GM10847 (cell line): ENCODE data around the gene BCAR3.

Source experiments
- POLR2A ChIP-seq: IDR thresholded peaks from 2 replicates; pipeline ENCODE4 v1.6.1; 2011; ENCODE audit not compliant: insufficient read length; ENCODE audit errors: extremely low read depth

Gene BCAR3

DNA sequence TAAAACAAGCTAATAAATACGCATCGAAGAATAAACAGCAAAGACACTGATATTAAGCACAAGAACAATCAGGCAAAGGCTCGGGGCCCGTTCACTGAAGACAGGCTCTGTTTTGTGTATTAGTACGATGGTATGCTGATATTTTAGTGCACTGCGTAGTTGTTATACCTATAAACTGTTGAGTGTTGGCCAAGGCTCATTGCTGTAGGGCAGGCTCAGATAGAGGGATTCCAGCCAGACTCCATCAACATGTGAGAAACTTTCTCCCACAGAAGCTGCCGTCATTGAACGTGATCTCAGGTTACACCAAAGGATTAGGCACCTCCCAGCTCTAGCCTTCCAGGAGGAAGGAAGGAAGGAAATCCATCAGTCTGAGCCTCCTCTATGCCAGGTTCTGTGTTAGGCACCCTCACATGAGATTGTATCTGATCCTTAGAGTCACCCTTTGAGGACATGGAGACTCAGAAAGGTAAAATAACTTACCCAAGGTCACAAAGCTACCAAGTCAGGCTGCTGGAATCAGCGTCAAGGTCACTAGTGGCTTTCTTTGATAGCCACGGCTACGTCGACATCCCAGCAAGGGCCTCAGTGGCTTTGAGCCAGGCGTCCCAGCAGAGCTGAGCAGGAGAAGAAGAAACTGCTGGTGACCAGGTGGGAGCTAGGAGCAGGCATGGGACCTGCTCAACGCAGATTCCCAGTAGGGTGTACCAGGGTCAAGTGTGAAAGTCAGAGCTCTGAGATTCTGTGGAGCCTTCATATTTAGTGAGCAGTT lies 14.8 kb downstream of the BCAR3 start:
- TF ChIP-seq POLR2A = no peak

DNA sequence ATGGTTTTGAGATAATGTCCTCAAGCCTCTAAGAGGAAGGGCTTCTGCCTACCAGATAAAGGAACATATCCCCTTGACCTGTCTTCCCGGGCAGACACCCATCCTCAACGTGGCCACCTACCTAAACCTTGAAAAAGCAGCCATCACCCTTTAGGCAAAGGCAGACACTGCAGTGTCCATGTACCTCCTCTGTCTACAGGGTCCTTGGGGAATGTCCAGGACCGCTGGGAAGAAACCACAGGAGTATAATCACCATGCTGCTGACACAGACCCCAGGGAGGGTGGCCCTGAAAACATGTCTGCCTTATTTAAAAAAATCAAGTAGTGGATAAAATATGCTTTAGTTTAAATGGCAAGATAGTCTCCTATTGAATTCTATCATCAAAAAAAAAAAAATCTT lies 16.6 kb downstream of the BCAR3 start:
- no peak for TF ChIP-seq POLR2A

DNA sequence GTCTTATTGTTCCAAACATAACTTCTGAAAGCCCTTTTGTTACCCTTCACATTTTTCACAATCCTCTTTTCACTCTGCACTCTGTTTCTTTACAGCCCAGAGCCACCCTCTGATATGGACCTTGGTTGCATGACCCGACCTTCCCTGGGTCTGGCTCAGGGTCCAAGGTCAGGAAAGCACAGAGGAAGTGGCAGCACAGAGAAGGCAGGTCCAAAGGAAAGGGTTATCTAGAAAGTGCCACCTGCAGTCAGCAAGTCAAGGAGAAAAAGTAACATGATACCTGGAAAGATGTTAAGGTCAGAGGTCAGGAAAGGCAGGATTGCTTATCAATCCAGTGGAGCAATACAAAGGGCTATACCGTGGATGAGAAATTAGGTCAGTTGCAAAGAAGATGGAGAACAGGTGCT lies 18.4 kb downstream of the BCAR3 start:
- TF ChIP-seq POLR2A = no peak

DNA sequence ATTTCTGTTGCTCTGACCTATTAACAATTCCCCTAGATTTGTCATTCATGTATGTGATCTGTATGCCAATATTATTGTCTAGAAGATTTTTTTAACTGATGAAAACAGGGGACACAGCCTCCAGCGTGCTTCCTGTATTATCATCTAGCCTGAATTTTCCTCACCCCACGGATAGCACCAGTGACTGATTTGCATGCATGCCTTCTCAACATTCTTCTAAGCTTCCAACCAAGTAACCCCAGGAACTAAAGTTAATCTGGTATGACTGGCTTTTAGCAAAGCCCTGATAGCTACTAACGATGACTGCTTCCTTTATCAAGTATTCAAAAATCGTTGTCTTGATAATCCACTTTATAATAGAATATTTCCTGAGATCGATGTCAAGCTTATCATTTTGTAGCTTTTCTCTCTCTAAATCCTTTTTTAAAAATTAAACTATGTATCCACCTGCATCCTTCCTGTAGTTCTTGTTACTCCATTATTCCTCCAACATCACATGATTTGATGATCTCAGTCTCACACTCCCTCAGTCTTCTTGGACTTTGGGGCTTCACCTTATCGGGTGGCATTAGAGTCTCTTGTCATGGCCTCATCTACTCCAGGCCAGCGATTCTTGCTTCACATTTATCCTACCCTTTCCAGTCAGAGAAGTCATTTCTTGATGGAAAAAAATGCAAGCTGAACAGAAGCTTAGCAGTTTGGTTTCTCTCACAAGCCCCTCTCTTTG lies 19.0 kb downstream of the BCAR3 start:
- no peak for TF ChIP-seq POLR2A

DNA sequence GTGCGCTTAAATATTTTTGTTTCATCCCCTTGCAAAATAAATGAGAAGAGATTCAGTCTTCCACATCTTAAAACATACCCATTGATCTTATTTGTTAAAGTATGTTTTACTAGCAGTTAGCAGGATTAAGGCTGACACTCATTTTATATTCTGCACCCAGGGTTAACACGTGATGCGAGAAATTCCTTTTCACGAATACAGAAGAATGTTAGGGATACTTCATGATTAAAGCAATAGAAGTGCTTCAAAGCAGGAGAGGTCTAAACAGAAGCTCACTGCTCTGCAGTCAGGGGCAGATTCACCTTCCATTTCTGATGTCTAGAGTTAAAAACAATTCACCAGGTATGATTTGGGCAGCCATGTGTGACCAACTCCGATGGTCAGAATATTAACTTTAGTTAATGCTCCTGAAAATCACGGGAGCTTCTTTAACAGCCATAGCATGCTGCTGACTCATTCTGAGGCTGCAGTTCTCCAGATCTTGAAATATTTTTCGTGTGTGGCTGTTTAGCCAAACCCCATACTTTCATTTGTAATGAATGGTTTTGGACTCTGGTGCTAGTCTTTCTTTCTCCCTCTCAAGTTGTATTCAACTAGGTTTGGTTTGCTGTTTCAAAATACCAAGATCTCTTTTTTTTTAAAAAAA lies 19.7 kb downstream of the BCAR3 start:
- TF ChIP-seq POLR2A = no peak

DNA sequence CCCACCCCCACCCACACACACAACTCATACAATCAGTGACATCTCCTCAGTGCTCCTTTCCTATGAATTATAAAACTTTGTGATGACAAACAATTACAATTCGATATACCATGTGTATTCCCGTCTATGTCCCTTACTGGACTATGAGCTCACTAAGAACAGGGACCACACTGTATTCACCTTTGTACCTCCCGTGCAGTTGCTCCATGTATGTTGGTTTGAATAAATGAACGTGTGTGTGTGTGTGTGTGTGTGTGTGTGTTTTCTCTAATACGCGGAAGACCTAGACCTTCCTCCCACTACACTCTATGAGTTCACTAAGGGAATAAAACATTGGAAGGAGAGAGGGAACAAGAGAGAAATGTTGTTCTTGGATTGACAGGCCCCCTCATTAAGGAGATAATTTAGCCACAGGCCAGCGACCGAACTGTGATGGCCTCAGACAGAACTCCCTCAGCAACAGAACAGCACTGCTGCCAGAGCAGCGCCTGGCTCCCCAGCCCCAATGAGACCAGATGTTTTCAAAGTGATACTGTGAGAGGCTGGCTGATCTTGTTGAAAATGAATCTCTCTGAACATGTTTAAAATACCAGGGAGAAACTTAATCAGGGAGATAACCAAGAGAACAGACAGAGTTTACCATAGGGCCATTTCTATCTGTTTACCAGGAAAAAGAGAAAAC lies 21.7 kb downstream of the BCAR3 start:
- no peak for TF ChIP-seq POLR2A

DNA sequence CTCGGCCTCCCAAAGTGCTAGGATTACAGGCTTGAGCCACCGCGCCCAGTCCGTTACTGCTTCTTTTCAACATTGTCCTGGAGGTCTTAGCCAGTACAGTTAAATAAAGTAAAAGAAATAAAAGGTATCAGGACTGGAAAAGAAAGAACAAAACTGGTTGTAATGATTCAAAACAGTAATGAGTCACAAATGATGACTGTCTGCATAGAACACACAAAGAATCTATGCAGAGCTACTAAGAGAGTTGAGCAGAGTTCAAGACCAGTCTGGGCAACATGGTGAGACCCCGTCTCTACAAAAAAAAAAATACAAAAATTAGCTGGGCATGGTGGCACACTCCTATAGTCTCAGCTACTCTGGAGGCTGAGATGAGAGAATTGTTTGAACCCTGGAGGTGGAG lies 23.4 kb downstream of the BCAR3 start:
- TF ChIP-seq POLR2A = no peak

DNA sequence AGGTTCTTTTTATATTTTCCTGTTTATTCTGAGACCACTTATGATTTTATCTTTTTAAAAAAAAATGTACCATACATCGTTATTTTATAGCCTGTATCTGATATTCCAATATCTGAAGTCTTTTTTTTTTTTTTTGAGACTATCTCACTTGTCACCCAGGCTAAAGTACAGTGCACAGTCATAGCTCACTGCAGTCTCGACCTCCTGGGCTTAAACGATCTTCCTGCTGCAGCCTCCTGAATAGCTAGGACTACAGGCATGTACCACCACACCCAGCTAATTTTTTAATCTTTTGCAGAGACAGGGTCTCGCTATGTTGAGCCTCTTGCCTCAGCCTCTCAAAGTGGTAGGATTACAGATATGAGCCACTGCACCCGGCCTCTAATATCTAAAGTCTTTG lies 25.1 kb downstream of the BCAR3 start:
- no peak for TF ChIP-seq POLR2A

DNA sequence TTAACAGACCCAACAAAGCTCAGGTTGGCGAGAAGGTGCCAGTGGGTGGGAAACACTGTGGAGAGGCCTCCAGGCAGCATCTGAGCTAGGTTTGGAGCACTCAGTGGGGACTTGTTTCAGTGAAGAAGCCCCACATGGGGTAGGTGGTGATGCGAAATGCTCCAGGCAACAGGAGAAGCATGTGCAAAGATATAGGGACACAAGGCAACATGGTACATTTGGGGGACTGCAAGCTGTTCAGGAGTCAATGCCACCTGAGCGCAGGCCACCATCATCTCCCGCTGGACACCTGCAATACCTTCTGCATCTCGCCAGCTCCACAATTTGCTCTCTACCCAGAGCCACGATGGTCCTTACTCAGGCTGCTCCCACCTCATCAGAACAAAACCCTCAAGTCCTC lies 28.0 kb downstream of the BCAR3 start:
- no peak for TF ChIP-seq POLR2A

DNA sequence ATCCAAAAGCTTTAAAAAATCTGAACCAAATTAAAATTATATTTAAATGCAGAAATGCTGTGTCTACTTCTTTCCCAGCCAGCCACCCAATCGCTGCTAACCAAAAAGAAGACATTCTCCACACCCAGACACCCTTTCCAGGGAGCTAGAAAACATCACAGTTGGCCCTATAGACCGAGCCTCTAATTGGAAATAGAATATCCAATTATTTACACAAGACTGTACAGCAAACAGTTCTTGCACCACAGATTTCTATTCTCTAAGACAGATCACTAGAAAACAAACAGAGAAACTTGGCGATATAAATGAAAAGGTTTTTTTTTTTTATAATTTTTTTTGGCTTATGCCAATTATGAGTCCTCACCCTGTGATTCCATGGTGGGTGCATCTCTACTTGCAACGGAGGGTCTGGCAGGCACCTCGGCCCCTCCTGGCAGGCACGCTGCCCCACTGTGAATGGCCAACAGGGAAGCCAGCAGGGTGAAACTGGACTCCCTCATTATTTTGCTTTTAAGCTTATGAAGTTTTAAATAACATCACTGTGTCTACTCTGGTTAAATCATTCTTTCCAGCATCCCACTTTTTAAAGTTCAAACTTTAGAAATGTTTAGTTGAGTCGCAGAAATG lies 29.2 kb downstream of the BCAR3 start:
- no peak for TF ChIP-seq POLR2A

DNA sequence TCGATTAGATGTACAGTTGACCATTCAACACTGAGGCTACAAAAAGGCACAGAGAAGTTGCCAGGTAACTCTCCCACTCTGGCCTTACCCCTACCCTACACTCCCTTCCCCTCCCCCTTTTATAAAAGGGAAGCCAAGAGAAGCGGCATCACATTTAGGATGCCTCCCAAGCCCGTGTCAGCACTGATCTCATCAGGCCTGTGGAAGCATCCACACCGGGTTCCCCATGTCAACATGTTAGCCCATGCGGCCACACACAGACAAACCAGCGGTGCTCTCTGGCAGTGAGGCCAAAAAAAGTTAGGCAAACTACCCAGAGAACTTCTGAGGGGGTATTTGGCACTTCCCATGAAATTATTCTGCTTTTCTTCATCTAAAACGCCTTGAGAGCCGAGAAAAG lies 29.9 kb downstream of the BCAR3 start:
- no peak for TF ChIP-seq POLR2A

DNA sequence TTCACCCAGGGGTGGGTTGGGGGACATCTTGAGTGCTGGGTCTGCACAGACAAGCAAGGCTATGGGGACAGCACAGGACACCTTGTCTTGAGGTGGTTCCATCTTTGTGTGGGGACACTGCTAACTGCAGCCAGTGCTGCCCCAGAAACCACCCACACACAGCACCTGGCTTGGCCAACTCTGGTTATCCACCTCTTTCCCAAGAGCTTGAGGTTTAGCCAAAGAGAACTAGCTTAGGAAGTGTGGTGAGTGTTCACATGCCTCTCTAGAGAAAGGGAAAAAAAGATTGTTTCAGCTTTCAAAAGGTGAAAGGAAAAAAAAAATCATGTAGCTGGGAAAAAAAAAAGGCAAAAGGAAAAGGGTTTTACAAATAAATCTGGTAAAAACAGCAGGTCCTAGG lies 32.4 kb downstream of the BCAR3 start:
- TF ChIP-seq POLR2A = no peak

DNA sequence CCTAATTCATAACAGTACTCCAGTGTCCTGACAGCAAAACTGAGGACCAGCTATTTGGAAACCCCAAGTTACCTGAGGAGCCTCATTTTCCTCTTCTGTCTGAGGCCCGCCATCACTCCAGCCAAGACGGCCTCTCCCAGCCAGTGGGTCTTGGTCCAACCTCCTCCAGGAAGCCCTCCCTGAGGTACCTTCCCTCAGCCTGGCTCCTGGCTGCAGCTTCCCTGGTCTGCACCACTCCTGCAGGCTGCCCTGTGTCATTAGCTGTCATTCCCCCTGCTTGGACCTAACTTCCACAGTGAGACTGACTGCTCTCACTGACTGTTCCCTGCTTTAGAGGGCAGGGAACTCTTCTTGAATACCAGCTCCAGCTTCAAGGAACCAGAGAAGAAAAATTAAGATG lies 33.0 kb downstream of the BCAR3 start:
- TF ChIP-seq POLR2A = no peak

DNA sequence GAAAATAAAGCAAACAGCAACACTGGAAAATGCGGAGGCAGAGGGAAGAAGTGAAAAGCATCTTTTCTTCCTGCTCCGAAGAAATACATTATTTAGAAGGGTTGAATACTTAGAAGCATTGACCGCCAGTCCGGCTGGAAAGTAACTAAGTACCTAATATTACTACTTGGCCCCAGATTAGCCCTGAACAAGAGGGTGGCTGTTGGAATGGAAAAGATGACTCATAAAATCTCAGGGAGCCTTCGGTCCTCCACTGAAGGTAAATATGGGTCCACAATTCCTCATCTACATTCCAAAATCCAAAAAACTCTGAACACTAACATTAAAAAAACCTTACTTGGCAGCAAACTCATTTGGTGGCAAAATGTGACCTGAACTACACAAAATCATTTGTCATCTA lies 40.1 kb downstream of the BCAR3 start:
- TF ChIP-seq POLR2A = no peak

DNA sequence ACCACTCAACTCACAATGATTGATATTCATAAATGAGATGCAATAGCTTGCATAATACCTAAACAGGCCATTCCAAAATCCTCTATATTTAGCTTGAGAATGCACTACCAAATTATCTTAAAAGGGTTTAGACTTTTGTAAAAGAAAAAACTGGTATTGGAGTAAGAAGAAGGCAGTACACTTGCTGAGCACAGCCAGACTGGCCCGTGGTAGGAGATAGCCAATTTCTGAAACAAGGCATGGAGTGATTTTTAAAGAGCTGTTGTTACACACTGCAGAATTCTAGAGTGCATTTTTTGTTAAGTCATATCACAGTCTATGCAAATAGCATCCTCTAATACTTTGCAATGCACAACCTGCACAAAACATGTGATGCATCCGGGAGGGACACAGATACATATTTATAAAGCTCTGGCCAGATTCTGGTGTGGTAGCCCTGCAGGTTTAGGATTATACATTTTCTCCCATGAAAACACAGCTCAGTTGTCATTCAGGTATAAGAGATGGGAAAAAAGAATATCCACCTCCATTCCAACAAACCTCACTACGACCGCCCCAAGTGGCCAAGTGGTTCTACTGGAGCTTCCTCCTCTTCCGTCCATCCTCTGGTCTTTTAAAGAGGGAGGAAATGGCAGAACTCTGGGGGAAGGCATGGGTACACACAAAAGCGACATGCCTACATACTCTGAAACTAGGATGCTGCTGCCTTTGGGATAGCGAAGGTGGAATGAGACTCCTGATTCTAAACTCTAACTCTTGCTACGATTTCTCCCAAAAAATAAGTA lies 40.8 kb downstream of the BCAR3 start:
- TF ChIP-seq POLR2A = no peak

DNA sequence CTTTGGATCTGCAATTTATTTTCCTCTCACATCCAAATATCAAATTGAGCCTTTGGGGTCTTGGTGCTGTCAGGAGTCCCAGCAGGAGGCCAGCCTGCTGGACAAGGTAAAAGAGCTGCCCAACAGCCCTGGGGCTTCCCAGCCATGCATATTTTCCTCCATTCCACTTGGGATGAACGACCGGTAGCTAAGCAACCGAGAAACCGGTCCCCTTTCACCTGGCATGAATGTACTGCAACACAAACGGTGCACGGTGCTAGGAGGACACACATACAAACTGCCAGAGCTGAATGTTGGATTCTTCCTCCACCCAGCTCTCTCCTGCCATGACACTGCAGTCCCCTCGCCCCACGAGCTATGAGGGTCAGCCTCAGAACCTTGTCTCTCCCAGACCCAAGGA lies 42.7 kb downstream of the BCAR3 start:
- TF ChIP-seq POLR2A = no peak
